MM.1S (cell line): ENCODE results near the gene WNT8A.

Experiments
- DNase-seq: peaks from one replicate; pipeline ENCODE4 v3.0.0-alpha.2; 2015
- H2AFZ ChIP-seq: fragments of 300-600 bp; sonication (generic); 2 replicates; pipeline ENCODE4 v1.6.0; 2016; ENCODE audit warnings: antibody characterized with exemption, low read length
- H3F3A ChIP-seq: fragments of 300-600 bp; sonication (generic); 2 replicates; pipeline ENCODE4 v1.6.1; 2016; ENCODE audit warnings: mild to moderate bottlenecking, antibody characterized with exemption, low read length, moderate library complexity, mixed read lengths; ENCODE audit not compliant: insufficient read depth
- H3K27ac ChIP-seq: fragments of 300-600 bp; sonication (generic); 2 replicates; pipeline ENCODE4 v1.5.1; 2016; ENCODE audit warnings: mild to moderate bottlenecking, low read length
- H3K27me3 ChIP-seq: fragments of 300-600 bp; sonication (generic); replicated peaks from 2 replicates; pipeline ENCODE4 v1.6.0; 2016; ENCODE audit warnings: low read length; ENCODE audit not compliant: insufficient read depth
- H3K36me3 ChIP-seq: fragments of 300-600 bp; sonication (generic); replicated peaks from 2 replicates; pipeline ENCODE4 v1.6.1; 2016; ENCODE audit warnings: mild to moderate bottlenecking, low read length, mixed read lengths; ENCODE audit not compliant: insufficient read depth
- H3K4me1 ChIP-seq: fragments of 300-600 bp; sonication (generic); 2 replicates; pipeline ENCODE4 v1.6.1; 2016; ENCODE audit warnings: low read length, mixed read lengths
- H3K4me2 ChIP-seq: fragments of 300-600 bp; sonication (generic); 2 replicates; pipeline ENCODE4 v1.6.0; 2016; ENCODE audit warnings: low read depth, low read length
- H3K4me3 ChIP-seq: fragments of 300-600 bp; sonication (generic); 2 replicates; pipeline ENCODE4 v1.5.1; 2016; ENCODE audit warnings: low read length, mixed read lengths
- H3K79me2 ChIP-seq: fragments of 300-600 bp; sonication (generic); 2 replicates; pipeline ENCODE4 v1.6.1; 2016; ENCODE audit warnings: mixed run types, low read length, mixed read lengths
- H3K9ac ChIP-seq: fragments of 300-600 bp; sonication (generic); 2 replicates; pipeline ENCODE4 v1.6.1; 2016; ENCODE audit warnings: low read length, mixed read lengths
- H3K9me2 ChIP-seq: fragments of 300-600 bp; sonication (generic); replicated peaks from 2 replicates; pipeline ENCODE4 v1.6.1; 2016; ENCODE audit warnings: mild to moderate bottlenecking, low read length, mixed read lengths; ENCODE audit not compliant: insufficient read depth
- H3K9me3 ChIP-seq: fragments of 300-600 bp; sonication (generic); replicated peaks from 2 replicates; pipeline ENCODE4 v1.6.1; 2016; ENCODE audit warnings: mild to moderate bottlenecking, low read length, mixed read lengths; ENCODE audit not compliant: insufficient read depth
- H4K20me1 ChIP-seq: fragments of 300-600 bp; sonication (generic); 2 replicates; pipeline ENCODE4 v1.6.1; 2016; ENCODE audit warnings: mild to moderate bottlenecking, low read length, moderate library complexity, mixed read lengths; ENCODE audit not compliant: insufficient read depth
- CTCF ChIP-seq: fragments of 300-600 bp; sonication (generic); IDR thresholded peaks from 2 replicates; pipeline ENCODE4 v1.5.1; 2016; ENCODE audit warnings: antibody characterized with exemption, low read length, mixed read lengths
- EZH2 ChIP-seq: fragments of 300-600 bp; sonication (generic); optimal IDR thresholded peaks from 2 replicates; pipeline ENCODE3; 2017; ENCODE audit warnings: low read depth, mild to moderate bottlenecking, antibody characterized with exemption, low read length, mixed read lengths
- EZH2phosphoT487 ChIP-seq: fragments of 300-600 bp; sonication (generic); IDR thresholded peaks from 2 replicates; pipeline ENCODE4 v1.6.1; 2018; ENCODE audit warnings: antibody characterized with exemption, low read length

The WNT8A gene

GRCh38 chr5:138139781-138140090 is 55.9 kb downstream of the WNT8A start:
- H3K4me3 ChIP-seq, result peak overlapping the region; percentile 40
- no peaks in the 10 kb centered on the region for H3K9me3 ChIP-seq
- H3K4me2 ChIP-seq, result peak overlapping the region; percentile 49
- no peak overlapping the region for H3K27ac ChIP-seq
- no peaks in the 10 kb centered on the region for H3K4me1 ChIP-seq
- no peaks in the 10 kb centered on the region for H3F3A ChIP-seq
- no peaks in the 10 kb centered on the region for H4K20me1 ChIP-seq
- no peaks in the 10 kb centered on the region for H3K79me2 ChIP-seq
- H3K36me3 ChIP-seq, result no peaks in the 10 kb centered on the region
- no peak for DNase-seq
- H3K9ac ChIP-seq, result no peak overlapping the region; the same call in 1 of the 2 replicates
- H3K9me2 ChIP-seq, result no peaks in the 10 kb centered on the region
- no peak for TF ChIP-seq EZH2
- no peak for TF ChIP-seq EZH2phosphoT487
- no peak for TF ChIP-seq CTCF
- H3K27me3 ChIP-seq, result no peaks in the 10 kb centered on the region
- H2AFZ ChIP-seq, result peak overlapping the region; percentile 52

DNA sequence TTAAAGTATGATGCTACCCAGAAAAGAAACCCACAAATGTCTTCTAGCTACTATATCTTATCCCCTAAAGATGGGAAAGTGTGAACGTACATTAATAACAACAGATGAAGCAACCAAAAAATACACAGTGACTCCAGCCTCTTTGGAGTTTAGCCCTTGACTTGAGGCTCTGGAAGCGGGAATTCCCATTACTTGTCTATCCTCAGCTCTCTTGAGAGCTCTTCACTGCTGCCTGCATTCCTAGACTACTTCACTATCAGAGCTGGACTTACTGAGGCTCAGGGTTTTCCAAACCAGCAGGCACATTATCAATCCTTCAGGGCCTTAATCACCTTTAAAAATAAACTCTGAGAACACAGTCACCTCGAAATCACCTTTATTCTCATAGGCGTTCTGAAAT is 56.4 kb downstream of the WNT8A start:
- Histone ChIP-seq H3K9ac (no peak overlapping the region), H3K4me1 (no peaks in the 10 kb centered on the region), H3K36me3 (no peaks in the 10 kb centered on the region), H3K4me2 (no peak overlapping the region), H3K27me3 (no peaks in the 10 kb centered on the region), H3K79me2 (no peaks in the 10 kb centered on the region), H3K27ac (no peak overlapping the region), H3K4me3 (no peak overlapping the region), H4K20me1 (no peaks in the 10 kb centered on the region), H2AFZ (no peak overlapping the region), H3F3A (no peaks in the 10 kb centered on the region), H3K9me3 (no peaks in the 10 kb centered on the region), H3K9me2 (no peaks in the 10 kb centered on the region)
- TF ChIP-seq EZH2phosphoT487 (no peak), CTCF (no peak), EZH2 (no peak)
- no peak for DNase-seq
